Esophagus muscularis mucosa (tissue), 4 donors: ENCODE data around the gene CLEC16A. TPM values are rescaled to one million over a fixed set of nuclear protein-coding genes. Genes with fewer than 3 reads are reported as not detected.

Experiments used
- DNase-seq: peaks from one replicate; pipeline ENCODE4 v3.0.0-alpha.2; 2017; ENCODE audit errors: extremely low spot score
- H3K27ac ChIP-seq, 4 donors: fragments of 200-600 bp; sonication (generic); replicated peaks in 1 of 4; 1 replicate in 3 of 4; 2 replicates in 1 of 4; pipeline ENCODE4 v1.5.1; 2016 to 2019; ENCODE audit warnings: mild to moderate bottlenecking in 1 of 4
- H3K27me3 ChIP-seq, 4 donors: fragments of 200-600 bp; sonication (generic); one replicate each; pipeline versions ENCODE4 v1.5.1 to v1.6.0; 2016 to 2019
- H3K36me3 ChIP-seq, 4 donors: fragments of 200-600 bp; sonication (generic); one replicate each; pipeline ENCODE4 v1.5.1; 2016 to 2019
- H3K4me1 ChIP-seq, 4 donors: fragments of 200-600 bp; sonication (generic); one replicate each; pipeline ENCODE4 v1.5.1; 2016 to 2019
- H3K4me3 ChIP-seq, 4 donors: fragments of 200-600 bp; sonication (generic); 1 replicate in 2 of 4; 2 replicates in 2 of 4; pipeline ENCODE4 v1.5.1; 2016 to 2019; ENCODE audit warnings: mild to moderate bottlenecking in 4 of 4, moderate library complexity in 1 of 4
- H3K9me3 ChIP-seq, 4 donors: fragments of 200-600 bp; sonication (generic); 1 replicate in 3 of 4; 2 replicates in 1 of 4; pipeline ENCODE4 v1.5.1; 2016 to 2019
- EP300 ChIP-seq: sonication (generic); formaldehyde crosslinking; IDR thresholded peaks from one replicate; pipeline ENCODE4 v1.6.1; 2017; ENCODE audit warnings: antibody characterized with exemption
- POLR2A ChIP-seq: fragments of 450-650 bp; IDR thresholded peaks from one replicate; pipeline ENCODE4 v1.6.1; 2017; ENCODE audit warnings: antibody characterized with exemption, moderate library complexity, mild to moderate bottlenecking, low read depth
- POLR2AphosphoS5 ChIP-seq, 2 donors: sonication (generic); formaldehyde crosslinking; IDR thresholded peaks; one replicate each; pipeline ENCODE4 v1.6.1; 2017; ENCODE audit warnings: antibody characterized with exemption in 2 of 2
- WGBS: methylation state at CpG from one replicate; pipeline ENCODE4 v1.1.5; 2018; 5-methylcytosine and 5-hydroxymethylcytosine counted together
- intact Hi-C: fragments of 100-400 bp; cut with DNase I; formaldehyde crosslinking; loops from one replicate; pipeline ENCODE4 v1.15.1; 2023
- total RNA-seq, 4 donors: library from RNA; depleted of rRNA; stranded (reverse); fragments of >200 nt; gene quantifications; one replicate each; pipeline versions ENCODE4 v1.1.0 to v1.2.1, GENCODE V29; 2016
- TF ChIP-seq, protein P1 (sequence below), 3 experiments: fragments of 200-600 bp in 2 of 3; fragments of 450-650 bp in 1 of 3; sonication (generic) in 2 of 3; IDR thresholded peaks; one replicate each; pipeline ENCODE4 v1.5.1; 2017 to 2019; ENCODE audit warnings: antibody characterized with exemption in 3 of 3, mild to moderate bottlenecking in 2 of 3, moderate library complexity in 1 of 3

The CLEC16A gene
- total RNA-seq, 4 donors from 2014 or later: 22.3 to 34.7 (median 29.2) TPM

DNA sequence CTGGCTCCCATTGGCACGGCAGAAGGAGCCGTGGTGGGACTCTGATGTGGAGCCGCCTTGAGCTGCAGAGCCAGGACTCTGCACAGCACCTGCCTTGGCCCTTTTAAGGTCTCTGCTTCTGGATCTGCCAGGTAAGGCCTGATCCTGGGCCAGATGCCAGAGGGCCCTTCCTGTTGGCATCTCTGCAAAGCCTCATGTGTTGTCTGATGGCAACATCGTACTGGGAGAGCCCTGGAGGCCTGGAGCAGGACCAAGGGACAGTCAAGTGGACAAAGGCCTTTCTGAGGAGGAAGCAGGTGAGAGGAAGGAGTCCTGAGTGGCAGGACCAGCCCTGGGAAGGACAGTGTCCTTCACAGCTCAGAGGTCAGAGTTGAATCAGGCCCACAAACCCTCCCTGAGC lies 285.5 kb downstream of the CLEC16A start:
- no peak overlapping the region for H3K27ac ChIP-seq
- WGBS: 40% methylated on average over 2 of the region's 4 CpGs
- H3K4me3 ChIP-seq: no peak overlapping the region
- no peak for DNase-seq
- no peaks in the 10 kb centered on the region for H3K9me3 ChIP-seq
- no peaks in the 10 kb centered on the region for H3K27me3 ChIP-seq
- TF ChIP-seq POLR2AphosphoS5 (IDR thresholded peaks at IDR 0.05): no peak
- TF ChIP-seq, protein P1, sequence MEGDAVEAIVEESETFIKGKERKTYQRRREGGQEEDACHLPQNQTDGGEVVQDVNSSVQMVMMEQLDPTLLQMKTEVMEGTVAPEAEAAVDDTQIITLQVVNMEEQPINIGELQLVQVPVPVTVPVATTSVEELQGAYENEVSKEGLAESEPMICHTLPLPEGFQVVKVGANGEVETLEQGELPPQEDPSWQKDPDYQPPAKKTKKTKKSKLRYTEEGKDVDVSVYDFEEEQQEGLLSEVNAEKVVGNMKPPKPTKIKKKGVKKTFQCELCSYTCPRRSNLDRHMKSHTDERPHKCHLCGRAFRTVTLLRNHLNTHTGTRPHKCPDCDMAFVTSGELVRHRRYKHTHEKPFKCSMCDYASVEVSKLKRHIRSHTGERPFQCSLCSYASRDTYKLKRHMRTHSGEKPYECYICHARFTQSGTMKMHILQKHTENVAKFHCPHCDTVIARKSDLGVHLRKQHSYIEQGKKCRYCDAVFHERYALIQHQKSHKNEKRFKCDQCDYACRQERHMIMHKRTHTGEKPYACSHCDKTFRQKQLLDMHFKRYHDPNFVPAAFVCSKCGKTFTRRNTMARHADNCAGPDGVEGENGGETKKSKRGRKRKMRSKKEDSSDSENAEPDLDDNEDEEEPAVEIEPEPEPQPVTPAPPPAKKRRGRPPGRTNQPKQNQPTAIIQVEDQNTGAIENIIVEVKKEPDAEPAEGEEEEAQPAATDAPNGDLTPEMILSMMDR (IDR thresholded peaks at IDR 0.05): no peak
- TF ChIP-seq POLR2A: no peak
- TF ChIP-seq EP300: no peak
- intact Hi-C loops: no loop called here
- peaks cover 9 to 16% (median 12%) of the 10 kb centered on the region in 4 donors for H3K4me1 ChIP-seq
- H3K36me3 ChIP-seq: no peaks in the 10 kb centered on the region

DNA sequence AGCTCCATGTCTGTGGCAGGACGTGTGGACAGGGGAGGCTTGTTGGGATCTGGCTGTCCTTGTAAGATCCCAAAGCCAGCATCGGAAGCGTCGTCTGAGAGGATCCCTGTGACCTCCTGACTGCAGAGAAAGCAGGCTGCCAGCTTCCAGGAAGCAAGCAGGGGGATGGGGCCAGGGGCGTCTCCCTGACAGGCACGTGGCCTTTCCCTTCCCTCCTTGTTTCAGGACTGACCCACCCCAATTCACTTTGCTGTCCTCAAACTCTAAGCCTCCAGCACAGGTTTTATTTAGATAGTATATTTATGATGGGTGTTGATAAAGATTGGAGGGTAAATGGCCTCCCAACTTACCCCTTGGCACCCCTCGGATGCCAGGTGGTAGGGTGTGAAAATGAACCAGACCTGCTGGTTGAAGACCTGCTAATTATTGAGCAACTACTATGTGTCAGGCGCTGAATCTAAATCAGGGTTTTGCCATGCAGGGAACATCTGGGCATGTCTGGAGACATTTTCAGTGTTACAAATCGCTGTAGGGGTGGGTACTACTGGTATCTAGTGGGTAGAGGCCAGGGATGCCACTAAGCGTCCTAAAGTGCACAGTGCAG lies 287.1 kb downstream of the CLEC16A start:
- no peaks in the 10 kb centered on the region for H3K9me3 ChIP-seq
- intact Hi-C loops: no loop called here
- no peak for DNase-seq
- no peak overlapping the region for H3K27ac ChIP-seq
- H3K4me3 ChIP-seq: no peak overlapping the region
- WGBS: 78% methylated on average over 10 of the region's 10 CpGs
- TF ChIP-seq POLR2A (no peak), POLR2AphosphoS5 (IDR thresholded peaks at IDR 0.05) (no peak), EP300 (no peak)
- TF ChIP-seq, protein P1 (IDR thresholded peaks at IDR 0.05): no peak
- no peaks in the 10 kb centered on the region for H3K27me3 ChIP-seq
- no peaks in the 10 kb centered on the region for H3K36me3 ChIP-seq
- H3K4me1 ChIP-seq: peaks cover 0 to 10% (median 8%) of the 10 kb centered on the region in 4 donors

Other genes with a start within 250 kb of the CLEC16A start
- not detected for gene TEKT5, start 249.6 kb upstream of the CLEC16A start, total RNA-seq
- gene NUBP1, start 200.7 kb upstream of the CLEC16A start, total RNA-seq: 10 to 100 TPM; 17.4 to 34.7 (median 28.4) TPM
- gene TVP23A, start 125.8 kb upstream of the CLEC16A start, total RNA-seq: 1 to 10 TPM in 1 of 4 donors, under 1 TPM in 2, not detected in 1; 0.42 to 1.2 (median 0.80) TPM
- 10 to 100 TPM in 1 of 4 donors, 1 to 10 TPM in 3; 6.8 to 11.2 (median 8.9) TPM for gene CIITA, start 67.4 kb upstream of the CLEC16A start, total RNA-seq
- 100 to 1,000 TPM; 106 to 133 (median 125) TPM for gene DEXI, start 2.1 kb upstream of the CLEC16A start, total RNA-seq